Nephron (organoid): ENCODE measurements around the gene KIF16B.

Source experiments
- H3K27ac Mint-ChIP-seq, 3 experiments: 2 replicates each; pipeline ENCODE4 v1.8.0; 2020; ENCODE audit warnings: mixed read lengths in 3 of 3, mild to moderate bottlenecking in 2 of 3, moderate library complexity in 1 of 3
- H3K27me3 Mint-ChIP-seq: 2 replicates; pipeline ENCODE4 v1.8.0; 2021; ENCODE audit warnings: low read depth, mild to moderate bottlenecking, moderate library complexity, mixed read lengths
- H3K36me3 Mint-ChIP-seq: 2 replicates; pipeline ENCODE4 v1.8.0; 2020; ENCODE audit warnings: low read depth, mixed read lengths
- H3K4me1 Mint-ChIP-seq: 2 replicates; pipeline ENCODE4 v1.8.0; 2020; ENCODE audit warnings: mixed read lengths
- H3K4me3 Mint-ChIP-seq, 3 experiments: 2 replicates each; pipeline ENCODE4 v1.8.0; 2020; ENCODE audit warnings: mild to moderate bottlenecking in 3 of 3, mixed read lengths in 3 of 3, moderate library complexity in 2 of 3
- H3K9me3 Mint-ChIP-seq: 2 replicates; pipeline ENCODE4 v1.8.0; 2020; ENCODE audit warnings: mixed read lengths
- CTCF ChIP-seq, 3 experiments: fragments of 200-600 bp; sonication (generic); IDR thresholded peaks; one replicate each; pipeline ENCODE4 v1.5.0; 2021; ENCODE audit warnings: antibody characterized with exemption in 3 of 3; ENCODE audit not compliant: unreplicated experiment in 3 of 3

KIF16B gene

GRCh38 chr20:16580147-16580546 lies 6.9 kb upstream of the KIF16B start:
- no peak for TF ChIP-seq CTCF (IDR thresholded peaks at IDR 0.05; ENCODE audit: unreplicated experiment in 3 of 3)
- Mint-ChIP-seq H3K4me1 (peaks cover 28% of the 10 kb centered on the region), H3K36me3 (no peaks in the 10 kb centered on the region), H3K9me3 (no peaks in the 10 kb centered on the region), H3K27me3 (no peaks in the 10 kb centered on the region), H3K4me3 (no peak overlapping the region), H3K27ac (peak overlapping the region; percentile 51 to 83 (median 57))

GRCh38 chr20:16576219-16576618 lies 3.0 kb upstream of the KIF16B start:
- TF ChIP-seq CTCF (IDR thresholded peaks at IDR 0.05; ENCODE audit: unreplicated experiment in 3 of 3): no peak
- H3K4me3 Mint-ChIP-seq: no peak overlapping the region
- H3K36me3 Mint-ChIP-seq: no peaks in the 10 kb centered on the region
- H3K27me3 Mint-ChIP-seq: no peaks in the 10 kb centered on the region
- no peaks in the 10 kb centered on the region for H3K9me3 Mint-ChIP-seq
- H3K4me1 Mint-ChIP-seq: peaks cover 50% of the 10 kb centered on the region
- H3K27ac Mint-ChIP-seq: no peak overlapping the region

- Mint-ChIP-seq H3K36me3 (no peaks in the 10 kb centered on the region), H3K27me3 (no peaks in the 10 kb centered on the region), H3K27ac (peak overlapping the region; percentile 10 to 74 (median 67)), H3K9me3 (no peaks in the 10 kb centered on the region), H3K4me3 (peak overlapping the region; percentile 83 to 88 (median 84)), H3K4me1 (peaks cover 44% of the 10 kb centered on the region)
- TF ChIP-seq CTCF (IDR thresholded peaks at IDR 0.05; ENCODE audit: unreplicated experiment in 3 of 3): no peak
These were observed 2.3 kb upstream of the KIF16B start for GRCh38 chr20:16575390-16576140.

GRCh38 chr20:16574656-16575355 lies 1.6 kb upstream of the KIF16B start:
- Mint-ChIP-seq H3K27me3 (no peaks in the 10 kb centered on the region), H3K4me3 (peak overlapping the region; percentile 83 to 88 (median 84)), H3K27ac (peak overlapping the region; percentile 10 to 74 (median 67)), H3K9me3 (no peaks in the 10 kb centered on the region), H3K4me1 (peaks cover 39% of the 10 kb centered on the region), H3K36me3 (no peaks in the 10 kb centered on the region)
- no peak for TF ChIP-seq CTCF (IDR thresholded peaks at IDR 0.05; ENCODE audit: unreplicated experiment in 3 of 3)

- Mint-ChIP-seq H3K36me3 (no peaks in the 10 kb centered on the region), H3K9me3 (no peaks in the 10 kb centered on the region), H3K4me3 (peak overlapping the region in 2 of 3 experiments; percentile 20 to 23), H3K27me3 (no peaks in the 10 kb centered on the region), H3K27ac (peak overlapping the region in 1 of 3 experiments; percentile 31), H3K4me1 (peaks cover 34% of the 10 kb centered on the region)
- no peak for TF ChIP-seq CTCF (IDR thresholded peaks at IDR 0.05; ENCODE audit: unreplicated experiment in 3 of 3)
These were observed 1.9 kb downstream of the KIF16B start for GRCh38 chr20:16571333-16571732.
